Lower leg skin (tissue), 3 donors: ENCODE measurements around the gene TGM5.

Experiments used
- POLR2A ChIP-seq, 2 donors: fragments of 450-650 bp; IDR thresholded peaks; one replicate each; pipeline ENCODE4 v1.6.1; 2016 to 2017; ENCODE audit warnings: antibody characterized with exemption in 2 of 2, mild to moderate bottlenecking in 1 of 2, moderate library complexity in 1 of 2
- TF ChIP-seq, protein P1 (sequence below), 3 donors: fragments of 450-650 bp; IDR thresholded peaks; one replicate each; pipeline ENCODE4 v1.5.1; 2016; ENCODE audit warnings: antibody characterized with exemption in 3 of 3, mild to moderate bottlenecking in 3 of 3, moderate library complexity in 2 of 3

DNA sequence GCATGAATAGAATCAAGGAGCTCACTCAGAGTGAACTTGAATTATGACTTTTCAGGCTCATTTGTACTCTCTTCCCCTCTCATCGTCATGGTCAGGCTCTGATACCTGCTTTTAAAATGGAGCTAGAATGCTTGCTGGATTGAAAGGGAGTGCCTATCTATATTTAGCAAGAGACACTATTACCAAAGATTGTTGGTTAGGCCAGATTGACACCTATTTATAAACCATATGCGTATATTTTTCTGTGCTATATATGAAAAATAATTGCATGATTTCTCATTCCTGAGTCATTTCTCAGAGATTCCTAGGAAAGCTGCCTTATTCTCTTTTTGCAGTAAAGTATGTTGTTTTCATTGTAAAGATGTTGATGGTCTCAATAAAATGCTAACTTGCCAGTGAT, 71.9 kb downstream of the TGM5 start:
- TF ChIP-seq, protein P1, sequence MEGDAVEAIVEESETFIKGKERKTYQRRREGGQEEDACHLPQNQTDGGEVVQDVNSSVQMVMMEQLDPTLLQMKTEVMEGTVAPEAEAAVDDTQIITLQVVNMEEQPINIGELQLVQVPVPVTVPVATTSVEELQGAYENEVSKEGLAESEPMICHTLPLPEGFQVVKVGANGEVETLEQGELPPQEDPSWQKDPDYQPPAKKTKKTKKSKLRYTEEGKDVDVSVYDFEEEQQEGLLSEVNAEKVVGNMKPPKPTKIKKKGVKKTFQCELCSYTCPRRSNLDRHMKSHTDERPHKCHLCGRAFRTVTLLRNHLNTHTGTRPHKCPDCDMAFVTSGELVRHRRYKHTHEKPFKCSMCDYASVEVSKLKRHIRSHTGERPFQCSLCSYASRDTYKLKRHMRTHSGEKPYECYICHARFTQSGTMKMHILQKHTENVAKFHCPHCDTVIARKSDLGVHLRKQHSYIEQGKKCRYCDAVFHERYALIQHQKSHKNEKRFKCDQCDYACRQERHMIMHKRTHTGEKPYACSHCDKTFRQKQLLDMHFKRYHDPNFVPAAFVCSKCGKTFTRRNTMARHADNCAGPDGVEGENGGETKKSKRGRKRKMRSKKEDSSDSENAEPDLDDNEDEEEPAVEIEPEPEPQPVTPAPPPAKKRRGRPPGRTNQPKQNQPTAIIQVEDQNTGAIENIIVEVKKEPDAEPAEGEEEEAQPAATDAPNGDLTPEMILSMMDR (IDR thresholded peaks at IDR 0.05): no peak
- TF ChIP-seq POLR2A (IDR thresholded peaks at IDR 0.05): no peak
